Lower lobe of right lung (tissue), 2 donors: ENCODE results near the gene TMEM53. TPM values are rescaled to one million over a fixed set of nuclear protein-coding genes. Genes with fewer than 3 reads are reported as not detected.
A peak's percentile ranks its signal among the peaks of the same experiment; 100 is the strongest.

Experiments
- ATAC-seq, 2 donors: fragments of 200-7000 bp; cut with Tn5 transposase; one replicate each; pipeline ENCODE4 v1.9.1; 2020 to 2022; ENCODE audit warnings: mild to moderate bottlenecking in 2 of 2, moderate library complexity in 2 of 2
- DNase-seq: peaks from one replicate; pipeline ENCODE4 v3.0.0-alpha.2; 2020
- H3K27ac ChIP-seq: fragments of 200-600 bp; one replicate; pipeline ENCODE4 v1.8.0; 2022
- H3K27me3 ChIP-seq: fragments of 200-600 bp; one replicate; pipeline ENCODE4 v1.8.0; 2022; ENCODE audit warnings: low read depth
- H3K36me3 ChIP-seq: fragments of 200-600 bp; one replicate; pipeline ENCODE4 v1.8.0; 2022; ENCODE audit warnings: mild to moderate bottlenecking
- H3K4me1 ChIP-seq: fragments of 200-600 bp; one replicate; pipeline ENCODE4 v1.8.0; 2022
- H3K4me3 ChIP-seq: fragments of 200-600 bp; one replicate; pipeline ENCODE4 v1.8.0; 2022; ENCODE audit warnings: mild to moderate bottlenecking
- H3K9me3 ChIP-seq: fragments of 200-600 bp; one replicate; pipeline ENCODE4 v1.8.0; 2022
- CTCF ChIP-seq: fragments of 200-600 bp; IDR thresholded peaks from one replicate; pipeline ENCODE4 v1.8.0; 2022; ENCODE audit warnings: antibody characterized with exemption, mild to moderate bottlenecking
- intact Hi-C: fragments of 100-400 bp; cut with DNase I; formaldehyde crosslinking; loops from one replicate; pipeline ENCODE4 v1.11.0; 2022
- total RNA-seq: library from RNA; stranded (reverse); fragmentation: NEBNext Ultra II Directional; extraction: Animal tissue kit (Norgen Biotek cat#: 25700); gene quantifications from one replicate; pipeline ENCODE4 v1.2.1, GENCODE V29; 2021
- donor health status: DM: no; HTN: yes; CAD: no; lungs with severe emphysema.

TMEM53 gene
- total RNA-seq, 1 donor from 2014 or later = 22.6 TPM

GRCh38 chr1:44636083-44636687 lies 38.1 kb downstream of the TMEM53 start:
- peaks cover 78% of the 10 kb centered on the region for H3K36me3 ChIP-seq
- no peak for TF ChIP-seq CTCF
- H3K4me1 ChIP-seq = peaks cover 28% of the 10 kb centered on the region
- intact Hi-C loops = no loop called here
- H3K9me3 ChIP-seq = no peaks in the 10 kb centered on the region
- H3K4me3 ChIP-seq = no peak overlapping the region
- no peak for ATAC-seq
- no peak overlapping the region for H3K27ac ChIP-seq
- H3K27me3 ChIP-seq = no peaks in the 10 kb centered on the region
- no peak for DNase-seq

- H3K4me1 ChIP-seq = peaks cover 31% of the 10 kb centered on the region
- no peak for TF ChIP-seq CTCF
- peaks cover 71% of the 10 kb centered on the region for H3K36me3 ChIP-seq
- no peak for ATAC-seq
- no peak for DNase-seq
- intact Hi-C loops = no loop called here
- H3K27me3 ChIP-seq = no peaks in the 10 kb centered on the region
- no peaks in the 10 kb centered on the region for H3K9me3 ChIP-seq
- no peak overlapping the region for H3K27ac ChIP-seq
- no peak overlapping the region for H3K4me3 ChIP-seq
These were observed 38.8 kb downstream of the TMEM53 start for GRCh38 chr1:44635439-44635838.

GRCh38 chr1:44634606-44635189 lies 39.6 kb downstream of the TMEM53 start:
- no peak overlapping the region for H3K27ac ChIP-seq
- intact Hi-C loops = no loop called here
- DNase-seq (no peak), ATAC-seq (no peak)
- H3K4me3 ChIP-seq = no peak overlapping the region
- H3K9me3 ChIP-seq = no peaks in the 10 kb centered on the region
- TF ChIP-seq CTCF = no peak
- peaks cover 63% of the 10 kb centered on the region for H3K36me3 ChIP-seq
- H3K27me3 ChIP-seq = no peaks in the 10 kb centered on the region
- H3K4me1 ChIP-seq = peaks cover 31% of the 10 kb centered on the region

GRCh38 chr1:44632598-44632997 lies 41.7 kb downstream of the TMEM53 start:
- no peaks in the 10 kb centered on the region for H3K9me3 ChIP-seq
- peaks cover 31% of the 10 kb centered on the region for H3K4me1 ChIP-seq

More at GRCh38 chr1:44632598-44632997, 41.7 kb downstream of the TMEM53 start:
- no peak for ATAC-seq
- peaks cover 42% of the 10 kb centered on the region for H3K36me3 ChIP-seq
- DNase-seq = no peak
- H3K27ac ChIP-seq = peak overlapping the region; percentile 95
- no peaks in the 10 kb centered on the region for H3K27me3 ChIP-seq
- intact Hi-C loops = no loop called here
- TF ChIP-seq CTCF = no peak
- H3K4me3 ChIP-seq = peak overlapping the region; percentile 86
